Measurements from ENCODE around the gene DIP2C.

DNA sequence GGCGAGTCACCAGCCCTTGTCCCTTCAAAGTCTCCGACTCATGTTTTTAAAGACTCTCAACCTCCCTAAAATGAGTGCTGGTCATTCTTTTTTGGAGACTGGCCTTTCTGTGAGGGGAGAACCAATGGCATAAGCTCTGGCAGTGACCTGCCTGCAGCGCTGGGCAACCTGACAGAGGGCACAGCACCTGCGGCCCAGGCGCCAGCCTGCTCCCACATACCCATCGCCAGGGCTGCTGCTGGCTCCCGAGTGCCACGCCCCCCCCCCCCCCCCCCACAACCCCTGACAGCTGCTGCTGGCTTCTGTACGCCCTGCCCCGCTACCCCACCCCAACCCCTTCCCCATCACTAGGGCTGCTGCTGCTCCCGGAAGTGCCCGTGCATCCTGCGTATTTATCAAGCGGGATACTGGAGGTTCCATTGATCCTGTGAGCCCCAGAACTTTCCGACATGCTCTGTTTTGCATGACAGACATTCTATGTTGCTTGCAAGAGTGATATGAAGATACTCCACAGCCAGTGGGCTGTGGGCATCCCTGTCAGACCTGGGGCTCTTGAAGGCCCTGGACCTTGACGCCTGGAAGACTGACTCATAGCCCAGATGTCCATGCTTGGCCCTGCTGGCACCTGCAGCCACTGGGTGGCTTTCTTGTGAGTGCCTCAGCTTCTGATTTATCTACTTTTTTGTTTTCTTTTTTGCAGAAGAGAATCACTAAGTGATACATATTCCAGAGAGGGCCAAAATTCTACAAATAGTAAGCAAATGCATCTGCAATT lies 310.4 kb downstream of the DIP2C start:
- no peak for TF ChIP-seq POLR2A (IDR thresholded peaks at IDR 0.05)
- TF ChIP-seq, protein P1, sequence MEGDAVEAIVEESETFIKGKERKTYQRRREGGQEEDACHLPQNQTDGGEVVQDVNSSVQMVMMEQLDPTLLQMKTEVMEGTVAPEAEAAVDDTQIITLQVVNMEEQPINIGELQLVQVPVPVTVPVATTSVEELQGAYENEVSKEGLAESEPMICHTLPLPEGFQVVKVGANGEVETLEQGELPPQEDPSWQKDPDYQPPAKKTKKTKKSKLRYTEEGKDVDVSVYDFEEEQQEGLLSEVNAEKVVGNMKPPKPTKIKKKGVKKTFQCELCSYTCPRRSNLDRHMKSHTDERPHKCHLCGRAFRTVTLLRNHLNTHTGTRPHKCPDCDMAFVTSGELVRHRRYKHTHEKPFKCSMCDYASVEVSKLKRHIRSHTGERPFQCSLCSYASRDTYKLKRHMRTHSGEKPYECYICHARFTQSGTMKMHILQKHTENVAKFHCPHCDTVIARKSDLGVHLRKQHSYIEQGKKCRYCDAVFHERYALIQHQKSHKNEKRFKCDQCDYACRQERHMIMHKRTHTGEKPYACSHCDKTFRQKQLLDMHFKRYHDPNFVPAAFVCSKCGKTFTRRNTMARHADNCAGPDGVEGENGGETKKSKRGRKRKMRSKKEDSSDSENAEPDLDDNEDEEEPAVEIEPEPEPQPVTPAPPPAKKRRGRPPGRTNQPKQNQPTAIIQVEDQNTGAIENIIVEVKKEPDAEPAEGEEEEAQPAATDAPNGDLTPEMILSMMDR (IDR thresholded peaks at IDR 0.05): no peak
